HS-27A (cell line): ENCODE results near the gene NTNG2.

Experiments
- DNase-seq: peaks from one replicate; pipeline ENCODE4 v3.0.0-alpha.2; 2012; ENCODE audit warnings: low read depth, missing footprints

NTNG2 gene

DNA sequence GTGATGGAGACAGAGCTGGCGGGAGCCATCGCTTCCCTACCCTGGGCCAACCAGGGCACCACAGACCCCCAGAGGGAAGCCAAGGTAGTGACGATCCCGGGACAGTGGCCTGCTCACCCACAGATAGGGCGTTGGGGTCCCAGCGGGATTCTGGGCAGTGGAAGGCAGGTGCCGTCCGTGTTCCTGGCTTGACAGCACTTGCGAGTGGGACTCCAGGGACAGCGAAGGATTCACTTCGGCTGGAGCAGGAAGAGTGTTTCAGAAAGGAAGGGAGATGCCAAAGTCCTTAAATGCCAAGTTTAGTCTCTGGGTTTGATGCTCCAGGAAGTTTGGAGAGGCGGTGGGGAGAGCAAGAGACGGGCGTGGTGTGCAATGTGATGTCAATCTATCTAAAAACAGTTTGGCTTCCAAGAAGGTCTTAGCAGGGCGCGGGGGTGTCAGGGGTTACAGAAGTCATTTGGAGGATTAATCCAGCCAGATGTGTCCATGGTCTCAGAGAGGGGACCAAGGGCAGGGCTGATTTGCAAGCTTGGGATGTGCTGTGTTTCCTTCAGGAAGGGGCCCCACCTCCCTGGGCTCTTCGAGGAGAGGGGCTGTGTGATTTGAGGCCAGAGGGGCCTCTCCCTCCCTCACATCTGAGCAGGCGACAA is 74.9 kb downstream of the NTNG2 start:
- DNase-seq: no peak

GRCh38 chr9:132237481-132237880 is 75.6 kb downstream of the NTNG2 start:
- no peak for DNase-seq

DNA sequence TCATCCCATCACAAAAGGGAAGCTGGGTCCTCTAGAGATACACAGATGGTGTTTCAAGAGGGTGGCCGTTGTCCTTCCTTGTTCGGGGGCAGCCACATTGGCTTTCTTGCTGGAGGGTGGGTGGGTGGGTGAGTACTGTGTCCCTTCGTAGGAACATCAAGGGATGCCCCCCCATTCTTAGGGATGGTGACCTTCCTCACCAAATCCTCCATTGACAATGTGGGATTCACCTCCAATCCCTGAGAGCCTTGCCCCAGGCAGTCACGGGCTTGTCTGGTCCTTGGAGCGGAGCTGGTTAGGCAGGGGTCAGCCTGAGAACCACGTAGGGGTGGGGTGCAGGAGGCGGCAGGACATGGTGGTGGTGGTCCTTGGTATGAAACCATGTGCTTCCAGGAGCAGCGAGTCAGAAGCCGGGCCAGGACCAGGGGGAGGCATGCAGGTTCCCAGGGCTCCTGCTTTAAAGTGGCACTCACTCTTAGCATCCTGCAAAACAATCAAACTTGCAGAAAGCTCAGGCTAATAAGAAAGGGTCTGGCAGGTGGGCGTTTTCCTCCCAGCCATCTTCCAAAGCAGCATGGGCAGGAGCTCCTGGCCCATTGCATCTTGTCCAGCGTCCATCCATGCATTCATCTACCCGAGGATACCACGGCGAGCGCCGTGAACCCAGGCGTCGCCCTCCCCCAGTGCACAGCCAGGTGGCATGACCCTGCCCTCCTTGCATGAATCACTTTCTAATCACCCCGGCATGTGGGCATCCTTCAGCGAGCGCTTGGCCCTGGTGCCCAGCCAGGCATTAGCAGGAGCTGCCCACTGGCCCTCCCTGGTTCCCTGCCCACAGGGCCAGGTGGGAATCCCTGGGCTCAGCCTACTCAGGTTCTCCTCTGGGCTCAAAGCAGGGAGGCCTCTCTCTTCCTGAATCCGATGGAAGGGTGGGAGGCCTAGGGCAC is 76.4 kb downstream of the NTNG2 start:
- no peak for DNase-seq

DNA sequence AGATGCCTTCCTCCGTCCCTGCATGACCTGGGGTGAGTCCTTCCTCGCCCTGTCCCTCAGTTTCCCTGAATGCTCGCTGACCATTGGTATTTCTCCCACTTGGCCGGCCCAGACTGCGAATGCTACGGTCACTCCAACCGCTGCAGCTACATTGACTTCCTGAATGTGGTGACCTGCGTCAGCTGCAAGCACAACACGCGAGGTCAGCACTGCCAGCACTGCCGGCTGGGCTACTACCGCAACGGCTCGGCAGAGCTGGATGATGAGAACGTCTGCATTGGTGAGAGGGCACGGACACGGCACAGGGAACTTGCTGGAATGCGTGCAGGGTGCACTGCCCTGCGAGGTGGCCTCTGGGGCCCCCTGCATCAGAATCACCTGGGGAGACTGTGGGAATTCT is 77.1 kb downstream of the NTNG2 start:
- DNase-seq: no peak

- DNase-seq: no peak
Measured at GRCh38 chr9:132239518-132239917, 77.7 kb downstream of the NTNG2 start.

GRCh38 chr9:132239999-132240840 is 78.4 kb downstream of the NTNG2 start:
- no peak for DNase-seq

DNA sequence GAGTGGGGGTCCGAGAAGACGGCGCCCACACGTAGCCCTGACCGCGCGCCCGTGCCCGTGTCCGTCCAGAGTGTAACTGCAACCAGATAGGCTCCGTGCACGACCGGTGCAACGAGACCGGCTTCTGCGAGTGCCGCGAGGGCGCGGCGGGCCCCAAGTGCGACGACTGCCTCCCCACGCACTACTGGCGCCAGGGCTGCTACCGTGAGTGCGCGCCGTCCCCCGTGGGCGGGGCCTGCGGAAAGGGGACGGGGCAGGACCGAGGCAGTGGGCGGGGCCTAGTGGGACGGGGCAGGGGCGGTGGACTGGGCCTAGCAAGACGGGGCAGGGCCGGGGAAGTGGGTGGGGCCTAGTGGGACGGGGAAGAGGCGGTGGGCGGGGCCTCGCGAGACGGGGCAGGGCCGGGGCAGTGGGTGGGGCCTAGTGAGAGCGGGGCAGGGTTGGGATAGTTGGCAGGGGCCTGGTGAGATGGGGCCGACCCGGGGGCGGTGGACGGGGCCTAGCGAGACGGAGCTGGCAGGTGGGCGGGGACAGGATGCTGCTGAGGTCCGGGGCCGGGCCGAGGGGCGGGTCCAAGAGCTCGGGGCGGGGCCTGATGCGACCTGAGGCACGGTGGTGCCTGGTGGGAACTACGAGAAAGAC is 79.1 kb downstream of the NTNG2 start:
- no peak for DNase-seq

- DNase-seq: no peak
Measured at GRCh38 chr9:132241483-132241839, 79.6 kb downstream of the NTNG2 start.

- no peak for DNase-seq
Measured at GRCh38 chr9:132241840-132242620, 80.2 kb downstream of the NTNG2 start.

- DNase-seq: no peak
Measured at GRCh38 chr9:132242621-132243155, 80.8 kb downstream of the NTNG2 start.

DNA sequence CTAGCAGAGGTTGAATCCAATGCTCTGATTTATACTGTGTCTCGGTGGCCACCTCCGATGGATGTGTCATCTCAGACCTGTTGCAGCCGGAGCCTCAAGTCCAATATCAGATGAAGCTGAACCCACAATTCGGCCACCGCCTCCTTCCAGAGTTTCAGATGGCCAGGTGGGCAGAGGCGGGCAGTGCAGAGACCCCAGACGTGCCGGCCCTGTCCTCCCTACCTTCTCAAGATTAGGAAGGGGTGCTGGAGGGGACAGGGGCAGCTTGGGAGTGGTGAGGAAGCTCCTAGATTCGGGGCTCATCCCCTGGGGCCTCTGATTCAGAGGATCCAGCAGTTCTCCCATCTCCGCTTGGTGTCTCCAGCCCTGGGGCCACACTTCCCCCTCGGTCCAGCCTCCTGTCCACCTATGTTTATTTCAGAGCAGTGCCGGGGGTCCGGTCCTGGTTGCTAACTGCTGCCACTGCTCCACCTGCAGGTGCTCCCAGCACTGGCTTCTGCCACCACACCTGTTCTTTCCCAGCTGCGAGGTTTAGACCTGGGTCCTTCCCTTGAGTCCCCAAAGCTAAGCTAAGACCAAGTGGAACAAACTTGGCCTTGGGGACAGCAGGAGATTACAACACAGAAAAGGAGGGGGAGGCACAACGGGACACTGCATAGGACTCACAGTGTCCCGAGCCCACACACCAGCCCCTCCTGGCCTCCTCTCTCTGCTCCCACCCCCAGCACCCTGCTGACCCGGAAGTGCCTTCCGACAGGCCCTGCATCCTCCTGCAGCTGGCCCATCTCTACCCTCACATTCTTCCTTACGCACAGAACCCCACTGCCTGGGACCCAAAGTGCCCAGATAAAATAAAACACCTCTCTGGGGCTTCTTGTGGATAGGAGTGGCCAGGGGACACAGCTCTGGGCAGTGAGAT is 81.6 kb downstream of the NTNG2 start:
- DNase-seq: no peak

DNA sequence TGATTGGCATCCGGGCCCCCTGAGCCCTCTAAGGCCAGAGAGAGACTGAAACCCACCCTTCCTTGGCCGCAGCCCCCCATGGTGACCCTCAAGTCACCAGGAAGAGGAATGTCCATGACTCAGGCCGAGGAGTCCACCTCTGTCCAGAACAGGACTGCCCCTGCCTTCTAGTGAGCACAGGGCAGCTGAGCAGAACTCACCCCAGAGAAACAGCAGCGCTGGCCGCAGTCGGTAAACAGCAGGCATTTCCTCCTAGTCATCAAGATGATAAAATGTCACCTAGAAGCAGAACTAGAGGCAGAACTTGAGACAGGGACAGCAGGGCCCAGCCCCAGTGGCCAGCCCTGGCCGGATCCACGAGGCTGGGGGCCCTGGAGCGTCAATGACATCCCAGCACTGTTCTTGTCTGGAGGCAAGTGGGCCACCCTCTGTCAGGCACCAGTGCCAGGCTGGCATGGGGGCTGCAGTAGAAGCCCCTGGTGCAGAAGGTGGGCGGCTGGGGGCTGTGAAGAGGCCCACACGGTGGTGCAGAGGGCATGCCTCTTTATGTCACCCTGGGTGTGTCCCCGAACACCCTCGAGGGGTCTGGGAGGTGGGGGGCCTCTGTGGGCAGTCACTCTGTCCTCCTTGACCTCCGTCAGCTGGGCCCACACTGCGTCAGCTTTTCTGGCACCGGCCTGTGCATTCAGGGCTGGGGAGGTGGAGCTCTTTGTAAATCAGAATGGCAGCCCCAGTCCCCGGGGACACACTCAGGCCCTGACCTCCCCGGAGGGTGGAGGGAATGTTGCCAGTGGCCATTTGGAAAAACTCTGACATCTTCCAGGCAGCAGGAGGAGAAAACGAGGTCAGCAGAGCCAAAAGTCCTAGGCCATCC is 83.0 kb downstream of the NTNG2 start:
- no peak for DNase-seq

DNA sequence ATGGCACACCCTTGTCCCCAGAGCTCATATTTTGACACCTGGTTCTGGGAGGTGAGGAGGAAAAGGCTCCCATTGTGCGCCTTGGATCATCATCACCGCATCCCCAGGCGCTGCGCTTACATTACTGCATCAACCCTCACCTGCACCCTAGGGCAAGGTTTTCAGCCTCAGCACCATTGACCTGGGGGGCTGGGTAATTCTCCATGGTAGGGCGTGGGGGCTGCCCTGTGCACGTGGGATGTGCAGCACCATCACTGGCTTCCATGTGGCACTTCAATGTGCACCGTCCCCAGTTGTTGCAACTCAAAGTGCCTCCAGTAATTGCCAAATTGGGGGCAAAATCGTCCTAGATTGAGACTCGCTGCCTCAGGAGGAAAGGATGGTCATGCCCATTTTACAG is 83.6 kb downstream of the NTNG2 start:
- no peak for DNase-seq

DNA sequence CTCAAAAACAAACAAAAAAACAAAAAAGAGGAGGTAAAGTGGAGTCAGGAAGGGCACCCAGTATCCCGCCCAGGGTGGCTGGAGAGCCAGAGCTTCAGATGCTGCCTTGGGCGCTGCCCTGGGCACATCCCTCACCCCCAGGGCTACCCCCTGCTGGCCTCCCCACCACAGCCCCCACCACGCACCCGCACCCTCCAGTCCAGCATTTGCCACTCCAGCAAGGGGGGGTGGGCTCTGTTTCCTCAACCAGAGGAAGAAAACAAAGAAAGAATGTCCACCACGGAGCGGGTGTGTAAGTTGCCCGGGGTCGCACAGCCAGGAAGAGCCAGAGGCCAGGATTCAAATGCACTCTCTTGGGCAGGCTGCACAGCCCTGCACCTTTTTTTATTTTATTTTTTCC is 86.1 kb downstream of the NTNG2 start:
- DNase-seq: no peak

DNA sequence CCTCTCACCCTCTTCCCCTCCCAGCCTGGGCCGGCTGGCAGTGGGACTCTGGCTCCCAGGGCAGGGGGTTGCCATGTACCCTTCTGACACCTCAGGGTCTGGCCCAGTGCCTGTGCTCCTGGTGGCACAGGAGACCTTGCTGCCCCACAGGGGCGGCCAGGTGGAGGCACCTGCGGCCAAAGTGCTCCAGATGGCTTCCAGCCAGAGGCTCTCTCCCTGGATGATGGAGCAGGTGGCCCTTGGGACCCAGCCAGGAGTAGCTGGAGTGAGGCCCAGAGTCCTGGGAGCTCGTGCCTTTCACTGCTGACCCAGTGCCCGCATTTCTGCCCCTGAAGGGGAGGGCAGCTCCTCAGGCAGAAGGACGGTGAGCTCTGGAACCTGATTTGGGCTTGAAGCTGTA is 87.3 kb downstream of the NTNG2 start:
- no peak for DNase-seq

DNA sequence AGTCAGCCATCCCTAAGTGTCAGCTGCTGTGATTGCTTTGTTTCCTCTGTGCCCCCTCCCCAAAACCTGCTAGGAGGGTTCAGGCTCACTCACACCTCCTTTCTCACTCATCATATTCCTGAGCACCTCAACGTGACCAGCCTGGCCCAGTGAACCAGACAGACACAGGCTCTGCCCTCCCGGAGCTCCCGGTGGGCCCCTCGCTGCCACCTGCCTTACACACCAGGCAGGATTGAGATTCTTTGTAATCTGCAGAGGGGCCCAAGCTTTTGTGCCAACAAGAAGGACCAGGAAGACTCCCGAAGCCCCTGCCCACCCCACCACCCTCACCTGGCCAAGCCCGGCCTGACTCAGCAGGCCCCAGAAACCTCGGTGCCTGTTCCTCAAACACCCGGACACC is 87.8 kb downstream of the NTNG2 start:
- no peak for DNase-seq

- DNase-seq: no peak
Measured at GRCh38 chr9:132250324-132251262, 88.7 kb downstream of the NTNG2 start.

DNA sequence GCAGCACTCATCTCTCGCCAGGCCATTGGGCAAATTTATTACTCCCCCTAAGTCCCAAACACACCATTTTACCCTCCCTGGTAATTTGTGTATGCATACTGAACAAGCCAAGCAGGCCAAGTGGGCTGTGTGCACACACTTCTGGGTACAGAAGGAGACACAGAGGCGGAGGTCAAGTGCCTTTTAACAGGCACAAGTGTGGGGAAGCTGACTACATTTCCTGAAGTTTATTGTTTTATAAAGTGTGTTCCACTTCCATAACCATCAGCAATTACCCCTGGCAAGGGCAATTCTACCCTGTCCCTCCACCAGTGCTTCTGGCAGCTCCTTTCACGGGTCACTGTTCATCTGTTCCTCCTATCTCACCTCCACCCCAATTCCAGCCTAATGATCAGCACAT is 99.0 kb downstream of the NTNG2 start:
- DNase-seq: no peak
